WERI-Rb-1 (cell line): ENCODE measurements around the gene BLACAT1.
"Not testable (repeated sequence)": the region's sequence is repeated elsewhere in the genome, so short reads cannot be mapped to it uniquely, and the experiment has no call there.

Experiments
- DNase-seq: peaks from one replicate; pipeline ENCODE4 v3.0.0-alpha.2; 2020
- H3K27ac ChIP-seq: fragments of 250-450 bp; sonication (Bioruptor Pico); 2 replicates; pipeline ENCODE4 v1.5.1; 2020; ENCODE audit warnings: mild to moderate bottlenecking, moderate library complexity
- H3K27me3 ChIP-seq: fragments of 250-450 bp; sonication (Bioruptor Pico); 2 replicates; pipeline ENCODE4 v1.5.1; 2021; ENCODE audit warnings: mild to moderate bottlenecking, low read depth, moderate library complexity; ENCODE audit not compliant: insufficient read depth, severe bottlenecking
- H3K36me3 ChIP-seq: fragments of 250-450 bp; sonication (Bioruptor Pico); 2 replicates; pipeline ENCODE4 v1.5.1; 2020; ENCODE audit warnings: mild to moderate bottlenecking, moderate library complexity
- H3K4me3 ChIP-seq: 2 replicates; pipeline ENCODE4 v1.5.1; 2011; ENCODE audit warnings: low read depth, mild to moderate bottlenecking, control low read depth, low read length
- H3K9me3 ChIP-seq: fragments of 250-450 bp; sonication (Bioruptor Pico); 2 replicates; pipeline ENCODE4 v1.5.1; 2021; ENCODE audit warnings: mild to moderate bottlenecking, moderate library complexity; ENCODE audit not compliant: severe bottlenecking
- TF ChIP-seq, protein P1 (sequence below): IDR thresholded peaks from 2 replicates; pipeline ENCODE4 v1.5.1; 2011; ENCODE audit warnings: low read depth, mild to moderate bottlenecking, control low read depth, inconsistent platforms, low read length

BLACAT1 gene

DNA sequence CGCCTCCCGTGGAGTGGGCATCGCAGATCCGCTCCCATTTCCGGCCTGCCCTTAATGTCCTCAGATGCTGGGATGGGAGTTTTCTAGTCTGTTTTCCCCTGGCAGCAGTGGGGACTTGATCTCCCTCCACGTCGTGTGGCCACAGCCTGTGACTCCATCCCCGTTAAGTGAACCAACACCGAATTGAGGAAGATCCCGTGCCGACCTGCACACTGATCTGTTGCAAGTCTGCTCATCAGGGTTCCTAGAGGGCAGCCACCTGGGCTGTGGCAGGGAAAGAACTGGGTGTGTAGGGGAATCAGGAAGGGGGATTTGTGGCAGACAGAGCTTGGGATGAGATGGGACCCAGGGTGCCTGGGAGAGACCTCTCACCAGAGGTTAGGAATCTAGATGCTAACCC lies 25.4 kb upstream of the BLACAT1 start:
- H3K4me3 ChIP-seq = no peak overlapping the region
- H3K36me3 ChIP-seq = no peaks in the 10 kb centered on the region
- peak overlapping the region; percentile 21 for H3K27ac ChIP-seq
- TF ChIP-seq, protein P1, sequence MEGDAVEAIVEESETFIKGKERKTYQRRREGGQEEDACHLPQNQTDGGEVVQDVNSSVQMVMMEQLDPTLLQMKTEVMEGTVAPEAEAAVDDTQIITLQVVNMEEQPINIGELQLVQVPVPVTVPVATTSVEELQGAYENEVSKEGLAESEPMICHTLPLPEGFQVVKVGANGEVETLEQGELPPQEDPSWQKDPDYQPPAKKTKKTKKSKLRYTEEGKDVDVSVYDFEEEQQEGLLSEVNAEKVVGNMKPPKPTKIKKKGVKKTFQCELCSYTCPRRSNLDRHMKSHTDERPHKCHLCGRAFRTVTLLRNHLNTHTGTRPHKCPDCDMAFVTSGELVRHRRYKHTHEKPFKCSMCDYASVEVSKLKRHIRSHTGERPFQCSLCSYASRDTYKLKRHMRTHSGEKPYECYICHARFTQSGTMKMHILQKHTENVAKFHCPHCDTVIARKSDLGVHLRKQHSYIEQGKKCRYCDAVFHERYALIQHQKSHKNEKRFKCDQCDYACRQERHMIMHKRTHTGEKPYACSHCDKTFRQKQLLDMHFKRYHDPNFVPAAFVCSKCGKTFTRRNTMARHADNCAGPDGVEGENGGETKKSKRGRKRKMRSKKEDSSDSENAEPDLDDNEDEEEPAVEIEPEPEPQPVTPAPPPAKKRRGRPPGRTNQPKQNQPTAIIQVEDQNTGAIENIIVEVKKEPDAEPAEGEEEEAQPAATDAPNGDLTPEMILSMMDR = no peak
- no peaks in the 10 kb centered on the region for H3K9me3 ChIP-seq
- H3K27me3 ChIP-seq = peaks cover 5% of the 10 kb centered on the region
- DNase-seq = peak; percentile 70

DNA sequence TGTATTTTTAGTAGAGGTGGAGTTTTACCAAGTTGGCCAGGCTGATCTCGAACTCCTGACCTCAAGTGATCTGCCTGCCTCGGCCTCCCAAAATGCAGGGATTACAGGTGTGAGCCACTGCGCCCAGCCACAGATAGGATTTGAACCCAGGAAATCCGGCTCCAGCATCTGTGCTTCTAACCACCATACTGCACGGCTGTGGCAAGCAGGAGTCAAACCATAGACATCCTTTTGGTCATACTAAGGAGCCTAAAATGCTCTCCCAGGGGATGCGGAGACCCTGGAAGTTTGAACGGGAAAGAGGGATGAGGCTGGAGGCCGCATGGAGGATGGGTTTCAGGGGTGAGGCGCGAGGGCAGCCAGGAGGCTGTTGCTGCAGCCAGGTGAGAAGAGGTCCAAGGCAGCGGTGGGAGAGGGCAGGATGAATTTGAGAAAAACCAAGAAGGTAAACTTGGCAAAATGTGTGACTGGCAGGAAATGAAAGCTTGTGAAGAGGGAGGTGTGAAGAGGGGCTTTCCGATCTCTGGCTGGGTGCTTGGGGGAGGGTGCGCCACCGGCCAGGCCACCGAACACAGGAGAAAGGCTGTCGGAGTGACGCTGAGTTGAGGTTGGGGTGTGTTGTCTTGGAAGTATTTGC lies 24.6 kb upstream of the BLACAT1 start:
- no peak overlapping the region for H3K27ac ChIP-seq
- TF ChIP-seq, protein P1 = no peak
- peaks cover 6% of the 10 kb centered on the region for H3K9me3 ChIP-seq
- DNase-seq = no peak
- peaks cover 5% of the 10 kb centered on the region for H3K27me3 ChIP-seq
- H3K4me3 ChIP-seq = no peak overlapping the region
- H3K36me3 ChIP-seq = no peaks in the 10 kb centered on the region

- H3K27ac ChIP-seq, H3K36me3 ChIP-seq, H3K27me3 ChIP-seq, DNase-seq, H3K4me3 ChIP-seq: not testable (repeated sequence)
- peaks cover 17% of the 10 kb centered on the region for H3K9me3 ChIP-seq
These were observed 23.1 kb upstream of the BLACAT1 start for GRCh38 chr1:205478985-205479384.

GRCh38 chr1:205477759-205478247 lies 22.0 kb upstream of the BLACAT1 start:
- peak; percentile 63 for DNase-seq
- H3K4me3 ChIP-seq = no peak overlapping the region
- H3K27ac ChIP-seq = no peak overlapping the region
- peaks cover 17% of the 10 kb centered on the region for H3K9me3 ChIP-seq
- H3K27me3 ChIP-seq = peaks cover 9% of the 10 kb centered on the region
- H3K36me3 ChIP-seq = no peaks in the 10 kb centered on the region
- TF ChIP-seq, protein P1 = no peak

GRCh38 chr1:205477121-205477758 lies 21.4 kb upstream of the BLACAT1 start:
- TF ChIP-seq, protein P1 = peak; percentile 55
- H3K36me3 ChIP-seq = no peaks in the 10 kb centered on the region
- peaks cover 17% of the 10 kb centered on the region for H3K9me3 ChIP-seq
- H3K4me3 ChIP-seq = no peak overlapping the region
- H3K27me3 ChIP-seq = peaks cover 14% of the 10 kb centered on the region
- H3K27ac ChIP-seq = no peak overlapping the region
- no peak for DNase-seq

GRCh38 chr1:205476648-205477047 lies 20.8 kb upstream of the BLACAT1 start:
- H3K27me3 ChIP-seq = peaks cover 14% of the 10 kb centered on the region
- peaks cover 17% of the 10 kb centered on the region for H3K9me3 ChIP-seq
- TF ChIP-seq, protein P1 = no peak
- H3K4me3 ChIP-seq = no peak overlapping the region
- H3K27ac ChIP-seq = no peak overlapping the region
- DNase-seq = no peak
- no peaks in the 10 kb centered on the region for H3K36me3 ChIP-seq
